Measurements from ENCODE around the gene GJC2.

The GJC2 gene

DNA sequence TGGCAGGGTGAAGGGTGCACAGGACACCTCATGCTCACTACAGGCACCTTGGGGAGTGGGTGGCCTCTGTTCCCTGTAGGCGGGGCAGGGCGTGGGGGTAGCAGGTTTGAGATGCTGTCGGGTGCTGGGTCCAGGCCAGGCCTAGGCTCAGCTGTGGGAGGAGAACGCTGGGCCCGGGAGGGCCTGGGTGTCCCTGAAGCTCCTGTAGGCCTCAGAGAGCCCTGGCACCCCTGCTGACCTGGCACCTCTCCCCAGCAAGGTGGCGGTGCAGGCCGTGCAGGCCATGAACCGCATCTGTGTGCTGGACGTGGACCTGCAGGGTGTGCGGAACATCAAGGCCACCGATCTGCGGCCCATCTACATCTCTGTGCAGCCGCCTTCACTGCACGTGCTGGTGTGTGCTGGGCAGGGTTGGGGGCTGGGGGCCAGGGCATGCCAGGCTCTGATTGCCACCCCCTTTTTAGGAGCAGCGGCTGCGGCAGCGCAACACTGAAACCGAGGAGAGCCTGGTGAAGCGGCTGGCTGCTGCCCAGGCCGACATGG lies 2.5 kb upstream of the GJC2 start:
- H3K4me3 ChIP-seq (replicated peaks; ENCODE audit: insufficient read depth, low read length): no peak overlapping the region

DNA sequence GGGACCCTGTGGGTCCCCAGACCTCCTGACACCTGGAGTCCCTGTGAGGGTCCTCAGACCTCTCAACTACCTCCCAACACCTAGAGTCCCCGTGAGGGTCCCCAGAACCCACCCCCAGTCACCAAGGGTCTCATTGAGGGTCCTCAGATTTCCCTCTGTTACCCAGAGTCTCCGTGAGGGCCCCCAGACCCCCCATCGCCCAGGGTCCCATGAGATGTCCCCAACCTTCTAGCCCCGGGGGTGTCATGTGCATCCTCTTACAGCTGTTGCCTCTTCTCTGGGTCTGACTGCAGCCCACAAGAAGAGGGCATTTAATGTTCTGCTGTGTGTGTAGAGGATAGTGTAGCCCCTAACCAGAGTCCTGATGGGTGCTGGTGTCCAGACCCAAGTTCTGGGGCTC lies 2.0 kb upstream of the GJC2 start:
- no peak for DNase-seq (ENCODE audit: low read depth in 1 of 2, low spot score in 1 of 2)
- TF ChIP-seq CTCF (IDR thresholded peaks at IDR 0.05; ENCODE audit: insufficient read depth, low read length): no peak
- TF ChIP-seq GABPA (IDR thresholded peaks at IDR 0.05; ENCODE audit: low read depth): no peak
- TF ChIP-seq POLR2AphosphoS5 (IDR thresholded peaks at IDR 0.05; ENCODE audit: low read depth): no peak
- TF ChIP-seq REST (IDR thresholded peaks at IDR 0.05; ENCODE audit: insufficient replicate concordance, low read depth): no peak
- no peak for TF ChIP-seq SPI1 (IDR thresholded peaks at IDR 0.05; ENCODE audit: borderline replicate concordance, low read depth)
- H3K4me3 ChIP-seq (replicated peaks; ENCODE audit: insufficient read depth, low read length): no peak overlapping the region
- no peak overlapping the region for H3K27ac ChIP-seq (replicated peaks)
- H3K27me3 ChIP-seq (ENCODE audit: insufficient read depth, poor library complexity, severe bottlenecking): no peaks in the 10 kb centered on the region

More for the DNA sequence above, 2.5 kb upstream of the GJC2 start:
- no peak for DNase-seq (ENCODE audit: low read depth in 1 of 2, low spot score in 1 of 2)
- no peak overlapping the region for H3K27ac ChIP-seq (replicated peaks)
- H3K27me3 ChIP-seq (ENCODE audit: insufficient read depth, poor library complexity, severe bottlenecking): no peaks in the 10 kb centered on the region
- TF ChIP-seq CTCF (IDR thresholded peaks at IDR 0.05; ENCODE audit: insufficient read depth, low read length) (no peak), POLR2AphosphoS5 (IDR thresholded peaks at IDR 0.05; ENCODE audit: low read depth) (no peak), REST (IDR thresholded peaks at IDR 0.05; ENCODE audit: insufficient replicate concordance, low read depth) (no peak), GABPA (IDR thresholded peaks at IDR 0.05; ENCODE audit: low read depth) (no peak), SPI1 (IDR thresholded peaks at IDR 0.05; ENCODE audit: borderline replicate concordance, low read depth) (no peak)

- no peak for DNase-seq (ENCODE audit: low read depth in 1 of 2, low spot score in 1 of 2)
- TF ChIP-seq REST (IDR thresholded peaks at IDR 0.05; ENCODE audit: insufficient replicate concordance, low read depth) (no peak), GABPA (IDR thresholded peaks at IDR 0.05; ENCODE audit: low read depth) (no peak), CTCF (IDR thresholded peaks at IDR 0.05; ENCODE audit: insufficient read depth, low read length) (no peak), POLR2AphosphoS5 (IDR thresholded peaks at IDR 0.05; ENCODE audit: low read depth) (no peak), SPI1 (IDR thresholded peaks at IDR 0.05; ENCODE audit: borderline replicate concordance, low read depth) (no peak)
- Histone ChIP-seq H3K27me3 (ENCODE audit: insufficient read depth, poor library complexity, severe bottlenecking) (no peaks in the 10 kb centered on the region), H3K4me3 (replicated peaks; ENCODE audit: insufficient read depth, low read length) (no peak overlapping the region), H3K27ac (replicated peaks) (no peak overlapping the region)
Measured at GRCh38 chr1:228148196-228148861, 1.4 kb upstream of the GJC2 start.

All from HL-60 (cell line).